Heart right ventricle (tissue), 16 donors: Measurements from ENCODE around the gene POLR2J3. TPM values are rescaled to one million over a fixed set of nuclear protein-coding genes. Genes with fewer than 3 reads are reported as not detected.
"Not testable (repeated sequence)": the region's sequence is repeated elsewhere in the genome, so short reads cannot be mapped to it uniquely, and the experiment has no call there.

Experiments used
- ATAC-seq, 8 donors: fragments of 200-7000 bp; cut with Tn5 transposase; one replicate each; pipeline ENCODE4 v1.9.1; 2020; ENCODE audit warnings: mild to moderate bottlenecking in 8 of 8, moderate library complexity in 8 of 8, moderate number of reproducible peaks in 1 of 8
- DNase-seq, 2 donors: peaks; one replicate each; pipeline ENCODE4 v3.0.0-alpha.2; 2020
- H3K27ac ChIP-seq, 10 donors: fragments of 200-600 bp; sonication (generic) in 2 of 10; one replicate each; pipeline versions ENCODE4 v1.5.0 to v1.8.0; 2020 to 2022; ENCODE audit warnings: mild to moderate bottlenecking in 3 of 10
- H3K27me3 ChIP-seq, 7 donors: fragments of 200-600 bp; one replicate each; pipeline ENCODE4 v1.8.0; 2021 to 2022; ENCODE audit warnings: mild to moderate bottlenecking in 2 of 7
- H3K36me3 ChIP-seq, 9 donors: fragments of 200-600 bp; sonication (generic) in 1 of 9; one replicate each; pipeline versions ENCODE4 v1.5.0 to v1.8.0; 2020 to 2022; ENCODE audit warnings: mild to moderate bottlenecking in 2 of 9
- H3K4me1 ChIP-seq, 9 donors: fragments of 200-600 bp; sonication (generic) in 1 of 9; one replicate each; pipeline versions ENCODE4 v1.5.0 to v1.8.0; 2020 to 2022; ENCODE audit warnings: mild to moderate bottlenecking in 4 of 9
- H3K4me3 ChIP-seq, 10 donors: fragments of 200-600 bp; sonication (generic) in 2 of 10; one replicate each; pipeline versions ENCODE4 v1.5.0 to v1.8.0; 2020 to 2022; ENCODE audit warnings: mild to moderate bottlenecking in 7 of 10, moderate library complexity in 2 of 10
- H3K9me3 ChIP-seq, 11 donors: fragments of 200-600 bp in 10 of 11; sonication (generic) in 2 of 11; one replicate each; pipeline versions ENCODE4 v1.5.0 to v1.8.0; 2013 to 2022; ENCODE audit warnings: mild to moderate bottlenecking in 2 of 11, control low read depth in 1 of 11, moderate library complexity in 1 of 11
- CTCF ChIP-seq, 9 donors: fragments of 200-600 bp; sonication (generic) in 2 of 9; IDR thresholded peaks; one replicate each; pipeline versions ENCODE4 v1.5.0 to v1.8.0; 2021 to 2022; ENCODE audit warnings: antibody characterized with exemption in 9 of 9, mild to moderate bottlenecking in 5 of 9, moderate library complexity in 1 of 9
- WGBS, 2 donors: extraction: QIAGEN DNeasy Blood & Tissue Kit; methylation state at CpG; one replicate each; pipeline ENCODE4 v1.1.7; 2013; ENCODE audit warnings: inconsistent platforms in 1 of 2; 5-methylcytosine and 5-hydroxymethylcytosine counted together
- intact Hi-C, 10 donors: fragments of 100-400 bp; cut with DNase I; formaldehyde crosslinking; loops; one replicate each; pipeline versions ENCODE4 v1.11.1 to v1.14.2; 2022
- long read RNA-seq, 3 donors: library from polyadenylated mRNA; unstranded; transcript quantifications; one replicate each; pipeline ENCODE4 v2.0.0, GENCODE V29; 2020 to 2021
- polyA plus RNA-seq, 2 donors: library from polyadenylated mRNA; stranded (reverse); fragments of 200-250 nt; gene quantifications; one replicate each; pipeline ENCODE4 v1.2.3, GENCODE V29; 2013
- total RNA-seq, 10 donors: library from RNA; stranded (reverse); fragmentation: NEBNext Ultra II Directional in 3 of 10; extraction: Animal tissue kit (Norgen Biotek cat#: 25700) in 3 of 10; gene quantifications; one replicate each; pipeline versions ENCODE4 v1.2.1 to v1.2.4, GENCODE V29; 2021 to 2023
- donor health status: Arrhythmogenic right ventricular cardiomyopathy.
- donor health status: ischemic (EF 13 %, LVEDD 7.1; RV severe dilation, severe dysfunction).
- donor health status: healthy with polysubstance abuse.
- donor health status: DM: no; HTN: yes; CAD: no.
- donor health status: DM: no; HTN: no; CAD: no.
- donor health status: ischemic (EF 25% LVEDD 6.9; RV normal size, moderate dysfunction).
- donor health status: ischemic (EF 25% LVEDD 5.7; RV mildly dilated, moderate dysfunction).
- donor health status: healthy.
- donor health status: DM: yes; HTN: yes; CAD: no.
- donor health status: Ischemic cardiomyopathy.
- donor health status: ischemic (EF 35%, LVEDD 5.7; RV mildly dilated, moderate dysfunction).
- donor health status: nonischemic (EF 11% LVEDD 7.7; RV severe dilation, severe dysfunction).
- donor health status: DM: yes; HTN: yes; CAD: no.
- donor health status: PGD.
- donor health status: ischemic (EF 29% LVEDD 5.4; RV normal size, mild dysfunction).
- donor health status: nonischemic (EF 23%, LVEDD 6.1; RV moderate dilation, normal function).

Gene POLR2J3
- 10 to 100 TPM in 6 of 10 donors, 1 to 10 TPM in 4; 6.7 to 19.3 (median 12.1) TPM for total RNA-seq
- polyA plus RNA-seq = 100 to 1,000 TPM in 1 of 2 donors, 10 to 100 TPM in 1; 20.7 to 102 TPM
- long read RNA-seq, donor 1, full-length matches to known transcripts = 9 of 11 reads
- long read RNA-seq, donor 1, partial matches to known transcripts = 0 of 11 reads
- long read RNA-seq, donor 1, other reads (novel, unspliced or antisense) = 2 of 11 reads
- long read RNA-seq, donor 2, full-length matches to known transcripts = 7 of 10 reads
- long read RNA-seq, donor 2, partial matches to known transcripts = 0 of 10 reads
- long read RNA-seq, donor 2, other reads (novel, unspliced or antisense) = 3 of 10 reads
- long read RNA-seq, donor 3, full-length matches to known transcripts = 7 of 7 reads
- long read RNA-seq, donor 3, partial matches to known transcripts = 0 of 7 reads
- long read RNA-seq, donor 3, other reads (novel, unspliced or antisense) = 0 of 7 reads

GRCh38 chr7:102572261-102573239 lies at the start of gene POLR2J3:
Gene POLR2J3, minus strand, starts transcription at chr7:102572583. Its CDS starts 62 bp downstream, at chr7:102572521.
- H3K36me3 ChIP-seq, H3K9me3 ChIP-seq, intact Hi-C loops, H3K27me3 ChIP-seq, H3K4me1 ChIP-seq: not testable (repeated sequence)
- peak within 1 kb of the TSS; percentile 55 to 99 (median 82) for H3K4me3 ChIP-seq
- 0 to 1% methylated on average over 49 to 53 of the region's 64 CpGs for WGBS, 2 donors
- peak within 1 kb of the TSS in 9 of 10 donors; percentile 66 to 86 (median 80) for H3K27ac ChIP-seq
- TF ChIP-seq CTCF (IDR thresholded peaks at IDR 0.05) = peak; percentile 62 to 81 (median 67)
- DNase-seq (peak; percentile 94 to 100), ATAC-seq (peak; percentile 96 to 98 (median 97))

DNA sequence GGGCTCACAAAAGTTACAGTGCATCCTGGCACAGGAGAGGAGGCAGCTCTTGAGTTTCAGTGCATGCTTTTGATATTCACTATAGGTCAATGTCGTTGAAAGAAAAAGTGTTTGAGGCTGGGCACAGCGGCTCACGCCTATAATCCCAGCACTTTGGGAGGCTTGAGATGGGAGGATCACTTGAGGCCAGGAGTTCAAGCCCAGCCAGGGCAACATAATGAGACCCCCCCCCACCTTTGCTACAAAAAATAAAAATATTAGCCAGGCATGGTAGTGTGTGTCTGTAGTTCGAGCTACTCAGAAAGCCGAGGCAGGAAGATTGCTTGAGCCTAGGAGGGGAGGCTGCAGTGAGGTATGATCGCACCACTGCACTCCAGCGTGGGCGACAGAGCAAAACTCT lies 45.7 kb upstream of the POLR2J3 start:
- WGBS, 2 donors = 85 to 93% methylated on average over 3 to 4 of the region's 8 CpGs
- H3K4me3 ChIP-seq, ATAC-seq, H3K27me3 ChIP-seq, H3K36me3 ChIP-seq, H3K4me1 ChIP-seq, DNase-seq, H3K27ac ChIP-seq, intact Hi-C loops, H3K9me3 ChIP-seq: not testable (repeated sequence)

- DNase-seq = peak; percentile 44 to 65
- 0 to 2% methylated on average over 8 to 20 of the region's 62 CpGs for WGBS, 2 donors
- H3K4me3 ChIP-seq = peak within 1 kb of the TSS in 9 of 10 donors; percentile 33 to 55 (median 49)
- peaks cover 0 to 12% (median 0%) of the 10 kb centered on the region in 9 donors for H3K4me1 ChIP-seq
- ATAC-seq = peak; percentile 89 to 96 (median 94)
- H3K36me3 ChIP-seq, H3K27me3 ChIP-seq, H3K9me3 ChIP-seq, intact Hi-C loops: not testable (repeated sequence)
- peak within 1 kb of the TSS in 1 of 10 donors; percentile 72 for H3K27ac ChIP-seq
Observed at GRCh38 chr7:102616507-102617125, 44.2 kb upstream of the POLR2J3 start, which contains the start of gene RASA4. Gene RASA4, minus strand, starts transcription at chr7:102616756. Its CDS starts 67 bp downstream, at chr7:102616689.

GRCh38 chr7:102615930-102616329 lies 43.5 kb upstream of the POLR2J3 start:
- H3K27ac ChIP-seq, ATAC-seq, H3K4me3 ChIP-seq, H3K36me3 ChIP-seq, H3K9me3 ChIP-seq, DNase-seq, intact Hi-C loops, H3K27me3 ChIP-seq: not testable (repeated sequence)
- no CpG with 5 or more reads among the region's 10 CpGs for WGBS, 2 donors
- H3K4me1 ChIP-seq = peaks cover 0 to 12% (median 0%) of the 10 kb centered on the region in 9 donors

DNA sequence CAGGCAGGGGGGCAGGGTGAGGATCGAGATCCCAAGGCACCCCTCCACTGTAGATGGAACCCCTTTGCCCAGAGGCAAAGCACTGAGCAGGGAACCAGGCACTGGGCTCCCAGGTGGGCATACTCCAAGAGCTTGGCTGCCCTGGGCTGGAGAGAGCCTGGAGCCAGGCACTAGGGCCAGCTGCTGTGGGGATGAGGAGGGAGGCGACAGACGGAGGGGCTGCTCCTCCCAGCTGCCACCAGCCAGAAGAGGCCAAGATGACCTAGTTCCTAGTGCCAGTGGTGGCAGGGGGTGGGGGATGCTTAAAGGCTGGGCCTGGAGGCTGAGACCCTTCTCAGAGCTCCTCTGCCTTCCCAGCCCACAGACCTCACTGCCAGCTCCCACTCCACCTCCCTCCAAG lies 42.5 kb upstream of the POLR2J3 start:
- H3K36me3 ChIP-seq, DNase-seq, H3K27ac ChIP-seq, intact Hi-C loops, H3K27me3 ChIP-seq, H3K4me3 ChIP-seq, H3K9me3 ChIP-seq: not testable (repeated sequence)
- WGBS, 2 donors = no CpG with 5 or more reads among the region's 3 CpGs
- peaks cover 0 to 12% (median 0%) of the 10 kb centered on the region in 9 donors for H3K4me1 ChIP-seq
- peak in 1 of 8 donors; percentile 1 for ATAC-seq

GRCh38 chr7:102614346-102614697 lies 41.9 kb upstream of the POLR2J3 start:
- DNase-seq, intact Hi-C loops, H3K27ac ChIP-seq, H3K9me3 ChIP-seq, H3K36me3 ChIP-seq, H3K27me3 ChIP-seq, H3K4me3 ChIP-seq: not testable (repeated sequence)
- peak in 3 of 8 donors; percentile 9 to 26 (median 13) for ATAC-seq
- WGBS, 2 donors = no CpG with 5 or more reads among the region's 4 CpGs
- peaks cover 0 to 12% (median 0%) of the 10 kb centered on the region in 9 donors for H3K4me1 ChIP-seq

DNA sequence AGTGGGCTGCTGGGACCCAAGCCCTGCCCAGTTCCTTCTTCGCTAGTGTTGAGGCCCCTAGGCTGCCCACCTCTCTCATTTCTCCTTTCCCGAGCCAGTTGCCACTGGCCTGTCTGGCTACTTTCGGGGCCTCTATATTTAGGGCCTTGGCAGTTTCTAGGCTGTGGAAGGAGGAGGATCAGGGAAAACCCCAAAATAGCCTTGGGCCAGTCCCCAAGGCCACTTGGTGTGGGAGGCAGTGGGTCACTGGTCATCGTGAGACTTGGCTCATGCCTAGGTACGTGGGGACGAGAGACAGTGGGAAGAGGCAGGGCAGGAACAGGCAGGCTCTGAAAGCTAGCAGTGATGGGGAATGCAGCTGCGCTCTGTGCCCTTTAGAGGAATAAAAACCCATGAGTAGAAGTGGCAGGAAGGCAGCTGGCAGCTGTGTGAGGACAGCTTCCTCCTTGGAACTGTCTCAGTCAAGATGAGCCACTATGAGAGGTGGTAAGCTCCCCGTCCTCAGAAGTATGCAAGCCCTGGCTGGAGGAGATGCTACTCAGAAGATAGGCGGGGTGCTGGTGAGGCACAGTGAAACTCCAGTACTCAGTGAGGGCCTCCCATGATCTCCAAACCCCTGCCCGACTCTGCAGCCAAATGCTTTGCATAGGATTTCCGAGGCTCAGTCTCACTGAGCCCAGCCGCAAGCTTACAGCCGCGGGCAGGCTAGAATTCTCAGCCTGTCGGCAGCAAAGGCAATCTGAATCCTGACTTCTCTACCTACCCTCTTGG lies 41.4 kb upstream of the POLR2J3 start:
- H3K9me3 ChIP-seq, intact Hi-C loops, H3K36me3 ChIP-seq, H3K27me3 ChIP-seq, H3K4me3 ChIP-seq, DNase-seq: not testable (repeated sequence)
- ATAC-seq = peak in 1 of 8 donors; percentile 0
- peaks cover 0 to 12% (median 0%) of the 10 kb centered on the region in 9 donors for H3K4me1 ChIP-seq
- H3K27ac ChIP-seq = peak overlapping the region in 2 of 10 donors; percentile 71 to 77
- WGBS, 2 donors = 48 to 74% methylated on average over 4 of the region's 15 CpGs

GRCh38 chr7:102611675-102612325 lies 39.4 kb upstream of the POLR2J3 start:
- H3K4me1 ChIP-seq, H3K9me3 ChIP-seq, H3K36me3 ChIP-seq, intact Hi-C loops, H3K27me3 ChIP-seq: not testable (repeated sequence)
- peak; percentile 9 to 45 for DNase-seq
- 16 to 20% methylated on average over 7 of the region's 10 CpGs for WGBS, 2 donors
- Histone ChIP-seq H3K4me3 (peak overlapping the region in 3 of 10 donors; percentile 12 to 32 (median 31)), H3K27ac (peak overlapping the region in 8 of 10 donors; percentile 22 to 83 (median 64))
- ATAC-seq = peak in 2 of 8 donors; percentile 4 to 7
